Gastrocnemius medialis (tissue), 4 donors: ENCODE results near the gene TNFRSF1B.

Experiments
- CTCF ChIP-seq, 5 experiments: fragments of 450-650 bp in 3 of 5; fragments of 200-600 bp in 2 of 5; sonication (generic) in 2 of 5; IDR thresholded peaks in 4 of 5; conservative IDR thresholded peaks in 1 of 5; 1 replicate in 4 of 5; 2 replicates in 1 of 5; pipeline ENCODE4 v1.5.1; 2016 to 2019; ENCODE audit warnings: antibody characterized with exemption in 5 of 5, mild to moderate bottlenecking in 3 of 5, moderate library complexity in 3 of 5
- POLR2A ChIP-seq, 2 donors: fragments of 450-650 bp; IDR thresholded peaks; one replicate each; pipeline ENCODE4 v1.6.1; 2017; ENCODE audit warnings: antibody characterized with exemption in 2 of 2, mild to moderate bottlenecking in 2 of 2, moderate library complexity in 2 of 2

- TF ChIP-seq CTCF (IDR thresholded peaks at IDR 0.05 in 4 of 5, conservative IDR thresholded peaks at IDR 0.05 in 1 of 5) (no peak), POLR2A (IDR thresholded peaks at IDR 0.05) (no peak)
Observed at GRCh38 chr1:12136916-12137610, 29.7 kb upstream of the TNFRSF1B start.
